Occipital lobe (tissue), 2 donors: ENCODE measurements around the gene SHISA6. TPM values are rescaled to one million over a fixed set of nuclear protein-coding genes. Genes with fewer than 3 reads are reported as not detected.
"Not testable (repeated sequence)": the region's sequence is repeated elsewhere in the genome, so short reads cannot be mapped to it uniquely, and the experiment has no call there.

Experiments used
- DNase-seq: peaks from one replicate; lab custom pipeline; 2025; lab: John Stamatoyannopoulos, UW
- total RNA-seq: library from RNA; depleted of rRNA; stranded (reverse); fragments of >200 nt; gene quantifications from one replicate; pipeline ENCODE4 v1.2.3, GENCODE V29; 2014

The SHISA6 gene
- total RNA-seq, 1 donor from 2014 or later, result 3.3 TPM

GRCh38 chr17:11302401-11303186, 61.6 kb downstream of the SHISA6 start:
- DNase-seq, result no peak

- no peak for DNase-seq
Measured at GRCh38 chr17:11303773-11304394, 62.9 kb downstream of the SHISA6 start.

GRCh38 chr17:11304568-11304967, 63.6 kb downstream of the SHISA6 start:
- DNase-seq, result no peak

GRCh38 chr17:11305524-11305923, 64.5 kb downstream of the SHISA6 start:
- no peak for DNase-seq

GRCh38 chr17:11308531-11308930, 67.5 kb downstream of the SHISA6 start:
- DNase-seq, result no peak

- DNase-seq, result no peak
Measured at GRCh38 chr17:11309033-11309432, 68.0 kb downstream of the SHISA6 start.

- DNase-seq, result no peak
Measured at GRCh38 chr17:11309850-11310249, 68.8 kb downstream of the SHISA6 start.

- DNase-seq, result not testable (repeated sequence)
Measured at GRCh38 chr17:11316451-11316850, 75.4 kb downstream of the SHISA6 start.

- DNase-seq, result no peak
Measured at GRCh38 chr17:11318207-11318606, 77.2 kb downstream of the SHISA6 start.

GRCh38 chr17:11319894-11320293, 78.9 kb downstream of the SHISA6 start:
- DNase-seq, result no peak

- no peak for DNase-seq
Measured at GRCh38 chr17:11324021-11324420, 83.0 kb downstream of the SHISA6 start.

- DNase-seq, result no peak
Measured at GRCh38 chr17:11324846-11325420, 83.9 kb downstream of the SHISA6 start.

GRCh38 chr17:11326492-11326891, 85.5 kb downstream of the SHISA6 start:
- DNase-seq, result no peak

- no peak for DNase-seq
Measured at GRCh38 chr17:11328770-11329169, 87.8 kb downstream of the SHISA6 start.

- no peak for DNase-seq
Measured at GRCh38 chr17:11330006-11330405, 89.0 kb downstream of the SHISA6 start.

- DNase-seq, result peak; percentile 6
Measured at GRCh38 chr17:11330826-11331225, 89.8 kb downstream of the SHISA6 start.

- no peak for DNase-seq
Measured at GRCh38 chr17:11331547-11332513, 90.8 kb downstream of the SHISA6 start.

GRCh38 chr17:11332706-11333105, 91.7 kb downstream of the SHISA6 start:
- peak; percentile 6 for DNase-seq

GRCh38 chr17:11334493-11334892, 93.5 kb downstream of the SHISA6 start:
- no peak for DNase-seq

- DNase-seq, result no peak
Measured at GRCh38 chr17:11336290-11336689, 95.3 kb downstream of the SHISA6 start.

GRCh38 chr17:11340803-11341202, 99.8 kb downstream of the SHISA6 start:
- DNase-seq, result no peak

GRCh38 chr17:11342138-11342537, 101.1 kb downstream of the SHISA6 start:
- DNase-seq, result no peak
